Measurements from ENCODE around the gene SRR.
A peak's percentile ranks its signal among the peaks of the same experiment; 100 is the strongest.

SRR gene

GRCh38 chr17:2336215-2336851 is 32.6 kb downstream of the SRR start, which contains the start of gene TSR1:
TSR1 (minus strand) TSS chr17:2336457; CDS start chr17:2336427, 30 bp downstream.
- Histone ChIP-seq H3K4me3 (ENCODE audit: low read length) (peak within 1 kb of the TSS; percentile 85), H3K36me3 (replicated peaks; ENCODE audit: insufficient read depth, low read length) (peaks cover 28% of the 10 kb centered on the region), H4K20me1 (ENCODE audit: insufficient read depth, low read length) (no peaks in the 10 kb centered on the region), H2AFZ (ENCODE audit: low read length) (peak within 1 kb of the TSS; percentile 97), H3K79me2 (ENCODE audit: low read length) (peaks cover 47% of the 10 kb centered on the region), H3K9me2 (replicated peaks; ENCODE audit: insufficient read depth, low read length) (no peaks in the 10 kb centered on the region), H3K27me3 (replicated peaks; ENCODE audit: insufficient read depth, low read length) (no peaks in the 10 kb centered on the region), H3K4me2 (ENCODE audit: low read depth, low read length) (peak within 1 kb of the TSS; percentile 100), H3K4me1 (ENCODE audit: low read length) (peaks cover 12% of the 10 kb centered on the region; the same call in 1 of the 2 replicates), H3K27ac (ENCODE audit: low read length) (peak within 1 kb of the TSS; percentile 53), H3K9me3 (replicated peaks; ENCODE audit: insufficient read depth, low read length) (no peaks in the 10 kb centered on the region), H3F3A (ENCODE audit: insufficient read depth, low read length) (peaks cover 12% of the 10 kb centered on the region), H3K9ac (ENCODE audit: low read length) (peak within 1 kb of the TSS; percentile 86)
- DNase-seq = peak; percentile 92
- TF ChIP-seq EZH2 (optimal IDR thresholded peaks at IDR 0.05; ENCODE audit: low read depth, low read length) = no peak
- TF ChIP-seq EZH2phosphoT487 (IDR thresholded peaks at IDR 0.05; ENCODE audit: low read length) = no peak
- TF ChIP-seq CTCF (IDR thresholded peaks at IDR 0.05; ENCODE audit: low read length) = peak; percentile 23

- Histone ChIP-seq H3K4me2 (ENCODE audit: low read depth, low read length) (peak within 1 kb of the TSS; percentile 100), H3K9me3 (replicated peaks; ENCODE audit: insufficient read depth, low read length) (no peaks in the 10 kb centered on the region), H3K79me2 (ENCODE audit: low read length) (peaks cover 41% of the 10 kb centered on the region), H4K20me1 (ENCODE audit: insufficient read depth, low read length) (no peaks in the 10 kb centered on the region), H3K27me3 (replicated peaks; ENCODE audit: insufficient read depth, low read length) (no peaks in the 10 kb centered on the region), H3K4me1 (ENCODE audit: low read length) (peaks cover 12% of the 10 kb centered on the region; the same call in 1 of the 2 replicates), H3K4me3 (ENCODE audit: low read length) (peak within 1 kb of the TSS; percentile 85), H2AFZ (ENCODE audit: low read length) (peak within 1 kb of the TSS; percentile 97), H3K9ac (ENCODE audit: low read length) (peak within 1 kb of the TSS; percentile 86), H3K27ac (ENCODE audit: low read length) (peak within 1 kb of the TSS; percentile 53), H3K9me2 (replicated peaks; ENCODE audit: insufficient read depth, low read length) (no peaks in the 10 kb centered on the region), H3F3A (ENCODE audit: insufficient read depth, low read length) (peaks cover 12% of the 10 kb centered on the region), H3K36me3 (replicated peaks; ENCODE audit: insufficient read depth, low read length) (peaks cover 21% of the 10 kb centered on the region)
- no peak for DNase-seq
- TF ChIP-seq EZH2phosphoT487 (IDR thresholded peaks at IDR 0.05; ENCODE audit: low read length) (no peak), EZH2 (optimal IDR thresholded peaks at IDR 0.05; ENCODE audit: low read depth, low read length) (no peak), CTCF (IDR thresholded peaks at IDR 0.05; ENCODE audit: low read length) (no peak)
Observed at GRCh38 chr17:2336852-2337543, 33.2 kb downstream of the SRR start, which contains the start of gene SGSM2. SGSM2 (plus strand) TSS chr17:2337501; CDS start chr17:2337689, 188 bp downstream.

GRCh38 chr17:2337544-2338314 is 34.0 kb downstream of the SRR start:
- Histone ChIP-seq H3K9ac (ENCODE audit: low read length) (peak overlapping the region; percentile 18; the same call in 1 of the 2 replicates), H4K20me1 (ENCODE audit: insufficient read depth, low read length) (no peaks in the 10 kb centered on the region), H3K4me3 (ENCODE audit: low read length) (peak overlapping the region; percentile 85), H3K9me3 (replicated peaks; ENCODE audit: insufficient read depth, low read length) (no peaks in the 10 kb centered on the region), H3F3A (ENCODE audit: insufficient read depth, low read length) (peaks cover 12% of the 10 kb centered on the region), H3K36me3 (replicated peaks; ENCODE audit: insufficient read depth, low read length) (peaks cover 17% of the 10 kb centered on the region), H3K4me1 (ENCODE audit: low read length) (peaks cover 12% of the 10 kb centered on the region; the same call in 1 of the 2 replicates), H3K27me3 (replicated peaks; ENCODE audit: insufficient read depth, low read length) (no peaks in the 10 kb centered on the region), H3K9me2 (replicated peaks; ENCODE audit: insufficient read depth, low read length) (no peaks in the 10 kb centered on the region), H2AFZ (ENCODE audit: low read length) (peak overlapping the region; percentile 67), H3K79me2 (ENCODE audit: low read length) (peaks cover 36% of the 10 kb centered on the region), H3K27ac (ENCODE audit: low read length) (no peak overlapping the region), H3K4me2 (ENCODE audit: low read depth, low read length) (peak overlapping the region; percentile 77)
- TF ChIP-seq EZH2phosphoT487 (IDR thresholded peaks at IDR 0.05; ENCODE audit: low read length) (no peak), EZH2 (optimal IDR thresholded peaks at IDR 0.05; ENCODE audit: low read depth, low read length) (no peak), CTCF (IDR thresholded peaks at IDR 0.05; ENCODE audit: low read length) (no peak)
- peak; percentile 40 for DNase-seq

All from MM.1S (cell line).